ENCODE measurements around the gene STK39.
A peak's percentile ranks its signal among the peaks of the same experiment; 100 is the strongest.

The STK39 gene

DNA sequence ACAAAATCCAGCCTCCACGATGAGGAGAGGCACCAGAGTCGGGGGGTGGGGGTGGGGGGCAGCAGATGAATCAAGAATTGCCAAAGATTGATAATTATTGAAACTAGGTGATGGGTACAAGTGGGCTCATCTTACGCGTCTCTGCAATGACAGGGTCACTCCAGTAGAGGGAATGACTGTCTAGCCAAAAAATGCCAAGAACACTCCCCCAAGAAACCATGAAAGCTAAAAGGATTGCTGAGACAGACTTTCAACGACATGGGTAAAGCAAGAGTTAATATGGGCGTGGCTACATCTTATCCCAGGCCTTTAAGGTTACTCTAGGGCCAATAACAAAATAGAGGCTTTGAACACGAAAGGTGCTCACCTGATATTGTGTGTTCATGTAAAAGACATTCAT, 86.5 kb downstream of the STK39 start:
- no peak for FAIRE-seq
- no peak for DNase-seq (ENCODE audit: insufficient read length, low spot score)
- no peak for TF ChIP-seq POLR2A (IDR thresholded peaks at IDR 0.05; ENCODE audit: low read depth, low read length)

DNA sequence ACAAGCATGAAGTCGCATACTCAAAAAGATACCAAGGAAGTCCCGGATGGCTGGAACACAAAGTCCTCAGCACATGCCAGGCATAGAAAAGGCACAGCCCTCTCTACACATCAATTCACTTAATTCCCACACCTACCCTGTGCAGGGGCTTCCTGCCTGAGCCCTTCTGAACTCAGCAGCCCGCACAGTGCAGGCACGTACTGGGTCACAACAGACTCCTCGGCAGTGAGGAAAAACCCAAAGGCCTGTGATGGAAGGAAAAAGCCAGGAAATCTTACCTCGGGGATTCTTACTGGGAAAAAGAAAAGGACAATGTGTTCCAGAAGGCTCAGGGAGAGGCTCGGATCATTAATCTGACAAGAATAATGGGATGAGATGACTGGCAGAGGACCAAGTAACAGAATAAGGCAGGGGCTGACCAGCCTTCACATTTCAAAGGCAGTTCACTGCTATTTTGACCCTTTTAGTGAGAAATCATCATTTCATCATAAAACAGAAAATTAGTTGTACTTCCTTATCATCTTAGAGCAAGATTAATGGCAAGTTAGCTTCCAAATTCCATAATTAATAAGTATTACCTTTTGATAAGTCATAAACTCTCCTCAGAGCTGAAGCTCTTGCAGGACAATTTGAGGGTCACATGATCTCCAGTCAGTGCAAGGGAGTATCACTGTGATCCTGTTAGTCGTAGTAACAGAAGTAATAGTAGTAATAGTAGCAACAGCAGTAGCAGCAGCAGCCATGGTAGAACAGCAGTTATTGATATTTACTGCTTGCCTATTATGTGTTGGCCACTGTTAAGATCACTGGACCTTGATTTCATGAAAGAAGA, 87.4 kb downstream of the STK39 start:
- FAIRE-seq = no peak
- TF ChIP-seq POLR2A (IDR thresholded peaks at IDR 0.05; ENCODE audit: low read depth, low read length) = no peak
- no peak for DNase-seq (ENCODE audit: insufficient read length, low spot score)

DNA sequence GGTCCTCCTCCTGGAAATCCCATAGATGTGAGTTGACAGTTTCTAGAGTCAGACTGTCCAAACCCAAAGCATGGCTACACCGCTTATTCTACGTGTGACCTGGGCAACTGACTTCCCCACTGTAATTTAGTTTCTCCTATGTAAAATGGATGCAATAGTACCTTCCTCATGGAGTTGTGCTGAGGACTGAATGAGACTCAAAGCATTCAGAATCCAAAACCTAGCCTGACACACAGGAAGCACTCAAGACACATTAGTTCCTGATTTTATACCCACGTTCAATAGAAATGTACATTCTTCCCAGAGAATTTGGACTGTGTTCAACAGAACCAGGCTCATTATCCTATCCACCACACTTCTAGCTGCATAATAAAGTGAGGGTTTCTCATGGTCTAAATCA, 88.8 kb downstream of the STK39 start:
- no peak for TF ChIP-seq POLR2A (IDR thresholded peaks at IDR 0.05; ENCODE audit: low read depth, low read length)
- DNase-seq (ENCODE audit: insufficient read length, low spot score) (no peak), FAIRE-seq (no peak)

DNA sequence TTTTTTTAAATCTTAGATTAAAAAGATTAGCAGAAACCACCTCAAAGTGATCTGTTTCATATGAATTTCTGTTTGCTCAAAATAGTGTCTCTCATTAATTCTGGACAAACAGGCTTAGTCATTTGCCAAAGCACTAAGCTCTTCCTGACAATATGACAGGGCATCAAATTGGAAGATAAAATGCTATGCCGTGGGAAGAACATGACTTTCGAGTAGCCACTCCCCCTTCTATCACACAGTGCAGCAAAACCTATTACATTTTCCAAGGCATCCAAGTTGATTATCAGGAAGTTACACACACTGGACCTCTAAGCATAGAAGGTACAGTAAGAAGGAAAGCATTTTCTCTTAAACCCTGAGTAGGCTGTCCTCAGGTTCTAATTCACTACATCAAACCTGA, 89.5 kb downstream of the STK39 start:
- no peak for TF ChIP-seq POLR2A (IDR thresholded peaks at IDR 0.05; ENCODE audit: low read depth, low read length)
- FAIRE-seq (no peak), DNase-seq (ENCODE audit: insufficient read length, low spot score) (no peak)

DNA sequence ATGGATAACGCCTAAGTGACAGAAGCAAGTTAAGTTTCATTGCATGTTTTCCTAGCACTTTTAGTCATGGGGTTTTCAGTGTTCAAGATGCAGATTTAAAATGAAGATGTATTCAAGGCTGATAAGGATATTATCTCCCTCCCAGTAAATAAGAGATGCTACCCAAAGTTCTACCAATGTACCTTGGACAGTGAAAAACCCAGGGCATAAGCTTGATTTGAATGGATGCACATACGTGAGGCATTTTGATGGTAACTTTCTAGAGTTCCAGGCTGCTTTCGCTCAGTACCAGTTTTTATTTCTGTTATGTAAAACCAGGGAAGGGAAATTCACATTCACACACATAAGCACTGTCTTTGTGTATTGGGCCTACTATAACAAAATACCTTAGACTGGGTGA, 90.3 kb downstream of the STK39 start:
- no peak for DNase-seq (ENCODE audit: insufficient read length, low spot score)
- TF ChIP-seq POLR2A (IDR thresholded peaks at IDR 0.05; ENCODE audit: low read depth, low read length) = no peak
- FAIRE-seq = no peak

DNA sequence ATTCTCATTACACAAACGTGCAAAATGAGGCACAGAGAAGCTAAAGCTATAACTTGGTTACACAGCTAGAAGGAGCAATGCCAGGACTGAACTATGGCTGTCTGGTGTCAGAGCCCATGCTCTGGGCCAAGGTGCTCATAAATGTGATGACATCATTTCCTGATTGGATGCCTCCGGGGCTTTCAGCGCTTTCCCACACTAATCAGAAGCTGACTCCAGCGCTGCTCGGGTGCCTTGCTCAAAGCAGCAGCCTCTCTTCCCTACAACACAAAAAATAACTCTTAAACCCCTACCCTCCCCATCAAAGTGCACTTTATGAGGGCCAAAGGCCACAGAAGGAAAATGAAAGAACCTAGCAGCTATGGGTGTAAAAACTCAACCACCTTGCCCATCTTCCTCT, 90.7 kb downstream of the STK39 start:
- peak; percentile 9 for DNase-seq (ENCODE audit: insufficient read length, low spot score)
- FAIRE-seq = no peak
- no peak for TF ChIP-seq POLR2A (IDR thresholded peaks at IDR 0.05; ENCODE audit: low read depth, low read length)

DNA sequence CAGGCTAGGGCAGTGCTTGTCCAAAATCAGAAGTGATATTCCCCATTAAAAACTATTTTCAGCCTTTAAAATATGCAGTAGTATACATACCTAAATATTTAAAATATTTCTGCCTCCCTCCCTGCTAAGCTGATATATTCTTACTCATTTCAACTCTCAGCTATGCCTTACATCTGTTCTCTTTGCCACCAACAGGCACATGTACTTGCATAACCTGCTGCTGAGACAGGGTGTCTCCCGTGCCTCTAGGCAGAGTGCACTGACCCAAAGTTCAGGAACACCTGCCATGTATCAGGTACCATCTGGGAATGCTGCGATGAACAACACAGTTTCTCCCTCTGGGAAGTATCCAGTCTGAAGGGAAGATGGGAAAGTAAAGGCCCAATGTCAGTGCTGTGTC, 91.7 kb downstream of the STK39 start:
- no peak for FAIRE-seq
- no peak for TF ChIP-seq POLR2A (IDR thresholded peaks at IDR 0.05; ENCODE audit: low read depth, low read length)
- DNase-seq (ENCODE audit: insufficient read length, low spot score) = no peak

DNA sequence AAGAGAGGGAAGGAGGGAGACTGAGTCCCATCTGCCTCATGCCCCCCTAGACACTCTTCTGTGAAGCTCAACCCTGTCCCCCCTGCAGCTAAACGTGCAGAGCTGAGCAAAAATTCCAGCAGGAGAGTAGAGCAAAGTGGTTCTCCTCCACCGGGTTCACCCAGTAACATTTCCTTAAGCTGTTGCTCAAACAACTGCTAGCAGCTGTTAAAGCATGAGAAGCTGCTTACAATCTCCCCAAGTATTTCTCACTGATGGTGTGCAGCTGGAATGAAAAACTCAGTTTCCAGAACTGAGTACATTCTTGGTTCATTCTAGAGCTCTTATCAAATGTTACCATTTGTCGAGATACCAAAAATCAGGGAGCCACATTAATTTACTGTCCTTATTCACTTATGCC, 92.3 kb downstream of the STK39 start:
- DNase-seq (ENCODE audit: insufficient read length, low spot score) = no peak
- FAIRE-seq = no peak
- no peak for TF ChIP-seq POLR2A (IDR thresholded peaks at IDR 0.05; ENCODE audit: low read depth, low read length)

DNA sequence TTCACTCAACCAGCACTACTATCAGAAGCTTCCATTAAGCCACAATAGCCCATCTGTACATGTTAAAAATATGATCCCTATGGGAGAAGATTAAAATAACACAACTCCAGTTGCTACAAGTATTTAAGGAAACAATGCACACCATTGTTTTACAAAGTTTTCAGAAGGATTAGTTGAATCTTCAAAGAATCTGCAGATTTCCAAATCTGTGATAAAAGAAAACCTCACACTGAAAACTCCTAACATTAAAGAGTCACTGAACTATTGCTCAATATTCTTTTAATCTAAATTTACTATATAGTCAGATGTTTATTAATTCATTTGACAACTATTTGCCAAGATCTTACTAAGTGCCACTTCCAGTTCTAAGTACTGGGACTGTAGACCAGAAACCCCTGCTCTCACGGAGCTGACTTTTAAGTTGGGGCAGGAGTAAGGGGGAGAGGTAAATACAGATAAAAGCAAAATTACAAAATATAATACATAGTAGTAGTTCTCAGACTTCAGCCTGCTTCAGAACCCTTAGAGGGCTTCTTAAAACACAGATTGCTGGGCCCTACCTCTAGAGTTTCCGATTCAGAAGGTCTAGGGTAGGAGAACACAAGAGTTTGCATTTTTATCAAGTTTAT, 94.4 kb downstream of the STK39 start:
- no peak for DNase-seq (ENCODE audit: insufficient read length, low spot score)
- TF ChIP-seq POLR2A (IDR thresholded peaks at IDR 0.05; ENCODE audit: low read depth, low read length) = no peak

DNA sequence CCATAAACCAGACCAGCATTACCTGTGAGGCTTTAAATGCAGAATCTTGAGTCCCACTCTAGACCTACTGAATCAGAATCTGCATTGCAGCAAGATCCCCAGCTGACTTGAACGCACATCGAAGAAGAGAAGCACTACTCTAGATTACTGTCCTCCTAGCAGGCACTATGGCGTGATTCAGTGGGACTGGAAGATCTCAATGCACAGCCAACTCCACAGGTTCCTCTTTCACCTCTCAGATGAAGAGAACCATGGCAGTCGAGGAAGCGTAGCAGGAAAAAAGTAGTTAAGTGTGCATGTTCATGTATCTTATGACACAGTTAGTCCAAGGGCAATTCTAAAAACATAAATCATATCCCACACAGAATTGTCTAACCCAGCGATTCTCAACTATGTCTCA, 97.4 kb downstream of the STK39 start:
- FAIRE-seq (no peak), DNase-seq (ENCODE audit: insufficient read length, low spot score) (no peak)
- TF ChIP-seq POLR2A (IDR thresholded peaks at IDR 0.05; ENCODE audit: low read depth, low read length) = no peak

More for the DNA sequence above, 94.4 kb downstream of the STK39 start:
- FAIRE-seq = no peak

DNA sequence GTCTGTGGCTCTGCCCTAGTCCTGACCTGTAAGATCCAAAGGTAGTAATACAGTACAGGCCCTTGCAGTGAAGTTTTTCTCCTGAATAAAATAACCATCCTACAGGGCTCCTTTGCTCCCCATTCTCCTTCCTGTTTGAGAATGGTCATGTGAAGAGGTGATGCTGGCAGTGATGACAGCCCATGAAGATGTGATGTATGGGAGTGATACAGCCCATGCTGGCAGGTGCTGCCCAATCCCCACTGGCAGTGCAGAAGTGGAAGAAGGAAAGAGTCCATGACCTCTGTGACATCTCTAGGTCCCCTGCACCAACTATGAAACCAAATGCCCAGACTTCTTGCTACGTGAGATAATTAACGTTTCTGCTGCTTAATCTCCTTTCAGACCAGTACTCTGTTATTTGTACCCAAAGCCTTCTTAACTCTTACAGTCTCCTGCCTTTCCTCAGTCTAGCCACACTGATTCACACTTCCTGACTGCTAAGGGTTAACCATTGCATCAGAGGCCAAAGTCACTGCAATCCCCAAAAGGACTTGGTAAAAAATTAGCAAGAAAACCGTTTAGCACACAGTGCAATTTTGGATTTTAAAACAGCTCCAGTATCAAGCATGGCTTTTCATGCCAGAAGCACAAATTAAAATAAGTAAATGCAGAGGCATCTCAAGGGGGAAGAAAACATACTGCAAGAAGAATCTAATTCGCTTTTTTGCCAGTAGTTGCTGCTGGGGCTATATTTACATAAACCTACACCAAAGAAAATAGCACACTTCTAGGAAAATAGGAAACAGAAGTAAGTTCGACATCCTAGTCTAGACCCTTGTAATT, 98.0 kb downstream of the STK39 start:
- no peak for TF ChIP-seq POLR2A (IDR thresholded peaks at IDR 0.05; ENCODE audit: low read depth, low read length)
- FAIRE-seq = no peak
- DNase-seq (ENCODE audit: insufficient read length, low spot score) = no peak

DNA sequence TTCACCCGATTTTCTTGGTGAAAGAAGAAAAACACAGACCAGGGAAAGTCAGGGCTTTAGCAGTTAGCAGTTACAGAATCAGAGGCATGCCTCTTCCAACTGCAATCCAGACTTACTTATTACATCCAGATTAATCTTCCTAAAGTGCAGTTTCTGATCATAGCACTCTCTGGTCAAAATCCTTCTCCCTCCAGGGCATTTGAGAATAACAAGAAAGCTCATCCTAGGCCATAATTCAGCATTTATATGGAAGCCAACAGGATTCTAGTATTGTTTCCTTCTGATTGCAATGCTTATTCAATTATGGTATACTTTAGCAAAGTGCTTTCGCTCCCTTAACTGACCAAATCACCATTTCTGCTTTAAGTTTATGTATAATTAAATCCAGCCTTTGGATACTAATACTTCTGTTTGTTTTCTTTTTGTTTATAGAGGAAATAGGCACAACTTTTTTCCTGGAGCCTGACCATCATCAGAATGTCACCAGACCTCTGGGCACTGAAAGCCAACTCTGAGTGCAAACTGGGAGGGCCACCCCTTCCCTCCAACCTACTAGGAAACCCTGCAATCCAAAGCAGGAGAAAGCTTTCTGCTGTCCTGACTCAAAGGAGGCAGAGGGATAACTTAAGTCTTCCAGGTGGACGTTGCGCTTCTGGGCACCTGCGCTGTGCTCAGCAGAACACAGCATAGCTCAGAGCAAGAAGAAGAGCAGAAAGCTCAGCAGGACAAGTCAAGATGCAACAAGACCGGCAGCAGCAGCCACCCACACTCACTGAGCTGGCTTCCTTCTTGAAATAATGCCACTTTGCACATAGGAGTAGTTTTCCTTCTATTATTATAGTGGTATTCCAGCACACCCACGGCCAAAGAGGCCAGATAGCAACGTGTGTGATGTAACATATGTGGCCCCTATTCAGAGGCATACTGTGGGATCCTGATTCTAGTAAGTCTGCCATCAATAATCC, 99.3 kb downstream of the STK39 start:
- FAIRE-seq (no peak), DNase-seq (ENCODE audit: insufficient read length, low spot score) (no peak)
- no peak for TF ChIP-seq POLR2A (IDR thresholded peaks at IDR 0.05; ENCODE audit: low read depth, low read length)
